HepG2 (cell line): ENCODE results near the gene TAB3. TPM values are rescaled to one million over a fixed set of nuclear protein-coding genes. Genes with fewer than 3 reads are reported as not detected.

Source experiments
- ATAC-seq: fragments of 200-7000 bp; cut with Tn5 transposase; 3 replicates; pipeline ENCODE4 v1.9.1; 2020; ENCODE audit warnings: mild to moderate bottlenecking, moderate library complexity
- BruUV-seq: library from RNA; stranded (reverse); fragments of 400-500 nt; replicated peaks from 2 replicates; lab custom pipeline; 2021; lab: Mats Ljungman, UMichigan
- CTCF ChIA-PET: fragments of 300-600 bp; formaldehyde crosslinking; extraction: SDS; loops from one replicate; lab custom pipeline; 2021; ENCODE audit warnings: low total read pairs, inconsistent platforms, low intra/inter-chr PET ratio; lab: Yijun Ruan, JAX
- POLR2A ChIA-PET: fragments of 350-600 bp; sonication (Branson Sonifier 250); formaldehyde crosslinking; loops from one replicate; lab custom pipeline; 2020; ENCODE audit warnings: antibody characterized with exemption, inconsistent platforms; lab: Yijun Ruan, JAX
- DNase-seq: peaks from one replicate; pipeline ENCODE4 v3.0.0-alpha.2; 2015; ENCODE audit warnings: low spot score
- FAIRE-seq: peaks from 3 replicates; lab custom pipeline; 2011; peaks lifted over from hg19 to GRCh38; lab: Jason Lieb, UNC
- H2AFZ ChIP-seq: one replicate; pipeline ENCODE4 v1.6.1; 2011; ENCODE audit warnings: low read length, inconsistent platforms
- H3K27ac ChIP-seq: fragments of 300-600 bp; 3 replicates; pipeline ENCODE4 v1.8.0; 2011; ENCODE audit warnings: mixed run types, mild to moderate bottlenecking, mixed read lengths, low read length, inconsistent platforms; ENCODE audit not compliant: insufficient read depth; ENCODE audit errors: extremely low read length
- H3K27me3 ChIP-seq, 2 experiments: fragments of 200-600 bp in 1 of 2; 2 replicates in 1 of 2; 3 replicates in 1 of 2; pipeline versions ENCODE4 v1.6.0 to v1.8.0; 2011; ENCODE audit warnings: low read length in 2 of 2, mild to moderate bottlenecking in 2 of 2, moderate library complexity in 2 of 2, inconsistent platforms in 1 of 2; ENCODE audit not compliant: insufficient read depth in 2 of 2, control insufficient read depth in 1 of 2
- H3K36me3 ChIP-seq, 2 experiments: fragments of 200-600 bp in 1 of 2; replicated peaks in 1 of 2; 2 replicates in 1 of 2; 3 replicates in 1 of 2; pipeline versions ENCODE4 v1.5.1 to v1.8.0; 2011; ENCODE audit warnings: low read length in 2 of 2, inconsistent platforms in 1 of 2; ENCODE audit not compliant: insufficient read depth in 2 of 2, control insufficient read depth in 1 of 2
- H3K4me1 ChIP-seq: 2 replicates; pipeline ENCODE4 v1.5.1; 2012; ENCODE audit warnings: low read length, inconsistent platforms; ENCODE audit not compliant: insufficient read depth
- H3K4me2 ChIP-seq: 2 replicates; pipeline ENCODE4 v1.6.0; 2011; ENCODE audit warnings: low read depth, low read length, inconsistent platforms
- H3K4me3 ChIP-seq, 3 experiments: fragments of 200-600 bp in 1 of 3; sonication (generic), shearing (Covaris generic) in 1 of 3; replicated peaks in 1 of 3; 2 replicates each; pipeline ENCODE4 v1.5.1; 2011 to 2016; ENCODE audit warnings: low read length in 3 of 3, inconsistent platforms in 2 of 3, low read depth in 2 of 3, mild to moderate bottlenecking in 2 of 3, control low read depth in 1 of 3, mixed read lengths in 1 of 3; ENCODE audit not compliant: insufficient read depth in 1 of 3
- H3K79me2 ChIP-seq: one replicate; pipeline ENCODE4 v1.6.1; 2011; ENCODE audit warnings: low read length, inconsistent platforms; ENCODE audit not compliant: insufficient read depth
- H3K9ac ChIP-seq: 2 replicates; pipeline ENCODE4 v1.6.0; 2011; ENCODE audit warnings: mild to moderate bottlenecking, low read depth, low read length, inconsistent platforms; ENCODE audit not compliant: insufficient read depth
- H3K9me3 ChIP-seq: 2 replicates; pipeline ENCODE4 v1.5.1; 2012; ENCODE audit warnings: mild to moderate bottlenecking, low read length
- H4K20me1 ChIP-seq: 2 replicates; pipeline ENCODE4 v1.6.0; 2011; ENCODE audit warnings: inconsistent platforms, mild to moderate bottlenecking, low read length, moderate library complexity; ENCODE audit not compliant: insufficient read depth
- DMAP1 ChIP-seq: IDR thresholded peaks from 2 replicates; pipeline ENCODE4 v1.6.1; 2016
- FOSL1 ChIP-seq: sonication (generic); formaldehyde crosslinking; IDR thresholded peaks from 2 replicates; pipeline ENCODE4 v1.9.0; 2021; ENCODE audit warnings: missing genetic modification reagents, borderline replicate concordance
- JDP2 ChIP-seq: sonication (generic); formaldehyde crosslinking; IDR thresholded peaks from 2 replicates; pipeline ENCODE4 v1.8.1; 2022; ENCODE audit warnings: missing genetic modification reagents, borderline replicate concordance
- KLF6 ChIP-seq: IDR thresholded peaks from 2 replicates; pipeline ENCODE4 v1.8.0; 2016; ENCODE audit warnings: missing biosample characterization, missing genetic modification reagents
- NFATC3 ChIP-seq: sonication (generic); formaldehyde crosslinking; IDR thresholded peaks from 2 replicates; pipeline ENCODE4 v1.5.1; 2020; ENCODE audit warnings: mild to moderate bottlenecking, missing genetic modification reagents
- SAP130 ChIP-seq: IDR thresholded peaks from 2 replicates; pipeline ENCODE4 v1.6.1; 2016; ENCODE audit warnings: low read depth
- SMC3 ChIP-seq: IDR thresholded peaks from 2 replicates; pipeline ENCODE4 v1.6.1; 2011; ENCODE audit warnings: low read length, improper control_type of control experiment
- STAG1 ChIP-seq: sonication (generic); formaldehyde crosslinking; IDR thresholded peaks from 2 replicates; pipeline ENCODE4 v1.4.0; 2020; ENCODE audit warnings: missing genetic modification reagents
- TARDBP ChIP-seq: sonication (generic); formaldehyde crosslinking; IDR thresholded peaks from 2 replicates; pipeline ENCODE4 v1.8.0; 2022; ENCODE audit warnings: mild to moderate bottlenecking, missing genetic modification reagents
- ZMAT3 ChIP-seq: sonication (generic); formaldehyde crosslinking; conservative IDR thresholded peaks from 2 replicates; pipeline ENCODE4 v1.7.0; 2021; ENCODE audit warnings: missing genetic modification reagents
- ZNF234 ChIP-seq: sonication (generic); formaldehyde crosslinking; conservative IDR thresholded peaks from 2 replicates; pipeline ENCODE4 v1.5.1; 2020; ENCODE audit warnings: mild to moderate bottlenecking, missing genetic modification reagents
- ZNF263 ChIP-seq: sonication (generic); formaldehyde crosslinking; IDR thresholded peaks from 2 replicates; pipeline ENCODE4 v1.4.0; 2020; ENCODE audit warnings: missing genetic modification reagents
- WGBS: methylation state at CpG from one replicate; pipeline ENCODE4 v1.1.6; 2017; ENCODE audit warnings: low lambda C conversion rate; 5-methylcytosine and 5-hydroxymethylcytosine counted together
- in situ Hi-C: cut with HindIII; loops from 2 replicates; pipeline ENCODE4 v1.10.0; 2017; ENCODE audit warnings: low pct_unique_long_range_greater_than_20kb; ENCODE audit not compliant: extremely low pct_ligation_motif_present
- intact Hi-C: fragments of 100-400 bp; cut with micrococcal nuclease; formaldehyde crosslinking; loops from one replicate; pipeline ENCODE4 v1.10.0; 2022; ENCODE audit not compliant: unreplicated experiment
- polyA plus RNA-seq, 8 experiments: library from polyadenylated mRNA; depleted of rRNA in 3 of 8; stranded (reverse) in 7 of 8; unstranded in 1 of 8; fragments of >200 nt; fragmentation: Illumina TruSeq in 4 of 8; extraction: Trizol in 4 of 8; gene quantifications; 2 replicates each; pipeline versions ENCODE4 v1.2.1 to v1.2.3, GENCODE V29; 2011 to 2016; ENCODE audit warnings: low read depth in 4 of 8, missing spikeins in 1 of 8, mixed read lengths in 1 of 8; ENCODE audit not compliant: insufficient read depth in 1 of 8
- total RNA-seq, 5 experiments: library from RNA; depleted of rRNA; stranded (reverse); fragments of >200 nt; fragmentation: Illumina TruSeq; extraction: Trizol; gene quantifications; 2 replicates each; pipeline ENCODE4 v1.2.3, GENCODE V29; 2016; ENCODE audit warnings: low read depth in 1 of 5
- TF ChIP-seq, protein P1 (sequence below): sonication (generic); formaldehyde crosslinking; IDR thresholded peaks from 2 replicates; pipeline ENCODE4 v1.5.0; 2020; ENCODE audit warnings: mild to moderate bottlenecking, missing genetic modification reagents, moderate library complexity

TAB3 gene
- total and polyA plus RNA-seq, 2 of the 13 experiments (the other 11 are each of a cell fraction or from before 2014, with no cell fraction given): 27.2 to 59.8 TPM

DNA sequence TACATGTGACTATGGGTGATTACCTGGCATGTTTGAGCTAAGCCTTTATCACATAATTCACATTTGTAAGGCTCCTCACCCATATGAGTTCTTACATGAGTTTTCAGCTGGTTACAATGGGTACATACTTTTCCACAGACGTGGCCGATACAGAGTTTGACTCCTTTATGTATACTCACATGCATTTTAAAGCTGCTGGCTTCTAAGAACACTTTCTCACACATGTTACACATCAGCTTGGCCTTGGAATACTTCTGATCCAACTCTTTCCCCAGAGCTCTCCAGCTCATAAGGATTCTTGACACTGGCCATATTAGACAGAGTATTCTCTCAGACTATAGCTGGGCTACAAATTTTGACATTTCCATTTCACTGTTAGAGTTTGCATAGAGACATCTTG, 66.3 kb downstream of the TAB3 start:
- no peak overlapping the region for H3K4me3 ChIP-seq
- FAIRE-seq (no peak), ATAC-seq (no peak), DNase-seq (no peak)
- no peaks in the 10 kb centered on the region for H3K36me3 ChIP-seq
- no peak overlapping the region for H2AFZ ChIP-seq
- POLR2A ChIA-PET: no interaction called here
- no peaks in the 10 kb centered on the region for H4K20me1 ChIP-seq
- TF ChIP-seq ZMAT3 (CRISPR knock-in tag) (no peak), ZNF263 (no peak)
- no TSS peak for BruUV-seq
- no peak overlapping the region for H3K9ac ChIP-seq
- WGBS: 92% methylated on average over 2 of the region's 2 CpGs
- no peak overlapping the region for H3K27ac ChIP-seq
- H3K9me3 ChIP-seq: no peaks in the 10 kb centered on the region
- H3K4me2 ChIP-seq: no peak overlapping the region
- CTCF ChIA-PET: no interaction called here
- intact Hi-C loops: loop anchor here (5.0 kb wide), 1 partner anchor 215 kb away; no protein-coding TSS in a partner anchor
- H3K27me3 ChIP-seq: no peaks in the 10 kb centered on the region
- in situ Hi-C loops: loop anchor here (10.0 kb wide), 1 partner anchor 88 kb away; no protein-coding TSS in a partner anchor
- H3K4me1 ChIP-seq: 0 out of 2 replicates have a peak, but pooled peaks cover 9% of the 10 kb centered on the region
- no peaks in the 10 kb centered on the region for H3K79me2 ChIP-seq

DNA sequence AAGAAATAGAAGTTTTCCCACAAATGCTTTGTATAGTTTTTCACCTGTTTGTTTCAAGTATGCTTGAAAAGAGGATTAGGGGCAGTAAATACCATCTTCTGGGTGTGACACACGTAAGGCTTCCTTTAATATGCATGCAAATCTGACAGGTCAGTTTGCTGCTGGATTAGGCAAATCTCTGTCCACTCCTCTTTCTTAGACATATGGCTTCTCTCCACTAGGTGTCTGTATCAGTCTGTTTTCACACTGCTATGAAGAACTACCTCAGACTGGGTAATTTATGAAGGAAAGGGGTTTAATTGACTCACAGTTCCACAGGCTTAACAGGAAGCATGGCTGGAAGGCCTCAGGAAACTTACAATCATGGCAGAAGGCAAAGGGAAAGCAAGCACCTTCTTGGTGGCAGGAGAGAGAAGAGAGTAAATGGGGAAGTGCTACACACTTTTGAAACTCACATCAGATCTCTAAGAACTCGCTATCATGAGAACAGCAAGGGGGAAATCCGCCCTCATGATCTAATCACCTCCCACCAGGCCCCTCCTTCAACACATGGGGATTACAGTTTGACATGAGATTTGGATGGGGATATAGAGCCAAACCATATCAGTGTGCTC, 66.9 kb downstream of the TAB3 start:
- Histone ChIP-seq H3K9me3 (no peaks in the 10 kb centered on the region), H4K20me1 (no peaks in the 10 kb centered on the region), H3K27ac (no peak overlapping the region), H3K9ac (no peak overlapping the region), H3K36me3 (no peaks in the 10 kb centered on the region), H3K79me2 (no peaks in the 10 kb centered on the region), H3K4me3 (no peak overlapping the region), H3K4me2 (no peak overlapping the region), H3K4me1 (0 out of 2 replicates have a peak, but pooled peaks cover 9% of the 10 kb centered on the region), H3K27me3 (no peaks in the 10 kb centered on the region), H2AFZ (peak overlapping the region; percentile 90)
- 75% methylated on average over 3 of the region's 3 CpGs for WGBS
- ATAC-seq (peak; percentile 86), DNase-seq (peak; percentile 18), FAIRE-seq (peak; percentile 47)
- in situ Hi-C loops: loop anchor here (10.0 kb wide), 1 partner anchor 87 kb away; no protein-coding TSS in a partner anchor
- CTCF ChIA-PET: no interaction called here
- BruUV-seq: no TSS peak
- intact Hi-C loops: loop anchor here (5.0 kb wide), 1 partner anchor 215 kb away; no protein-coding TSS in a partner anchor
- POLR2A ChIA-PET: no interaction called here
- TF ChIP-seq STAG1 (CRISPR knock-in tag) (peak; percentile 68), DMAP1 (CRISPR knock-in tag) (no peak), TARDBP (CRISPR knock-in tag) (no peak), SAP130 (CRISPR knock-in tag) (no peak), KLF6 (CRISPR knock-in tag) (no peak), FOSL1 (CRISPR knock-in tag) (no peak), JDP2 (CRISPR knock-in tag) (no peak), SMC3 (peak; percentile 13; the same call in 1 of the 2 replicates), NFATC3 (CRISPR knock-in tag) (no peak), ZNF234 (CRISPR knock-in tag) (no peak)
- TF ChIP-seq, protein P1, sequence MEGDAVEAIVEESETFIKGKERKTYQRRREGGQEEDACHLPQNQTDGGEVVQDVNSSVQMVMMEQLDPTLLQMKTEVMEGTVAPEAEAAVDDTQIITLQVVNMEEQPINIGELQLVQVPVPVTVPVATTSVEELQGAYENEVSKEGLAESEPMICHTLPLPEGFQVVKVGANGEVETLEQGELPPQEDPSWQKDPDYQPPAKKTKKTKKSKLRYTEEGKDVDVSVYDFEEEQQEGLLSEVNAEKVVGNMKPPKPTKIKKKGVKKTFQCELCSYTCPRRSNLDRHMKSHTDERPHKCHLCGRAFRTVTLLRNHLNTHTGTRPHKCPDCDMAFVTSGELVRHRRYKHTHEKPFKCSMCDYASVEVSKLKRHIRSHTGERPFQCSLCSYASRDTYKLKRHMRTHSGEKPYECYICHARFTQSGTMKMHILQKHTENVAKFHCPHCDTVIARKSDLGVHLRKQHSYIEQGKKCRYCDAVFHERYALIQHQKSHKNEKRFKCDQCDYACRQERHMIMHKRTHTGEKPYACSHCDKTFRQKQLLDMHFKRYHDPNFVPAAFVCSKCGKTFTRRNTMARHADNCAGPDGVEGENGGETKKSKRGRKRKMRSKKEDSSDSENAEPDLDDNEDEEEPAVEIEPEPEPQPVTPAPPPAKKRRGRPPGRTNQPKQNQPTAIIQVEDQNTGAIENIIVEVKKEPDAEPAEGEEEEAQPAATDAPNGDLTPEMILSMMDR (CRISPR knock-in tag): peak; percentile 68
